Peyer's patch (tissue), 4 donors: ENCODE measurements around the gene YJEFN3.

Source experiments
- CTCF ChIP-seq, 6 experiments: fragments of 450-650 bp in 4 of 6; fragments of 200-600 bp in 2 of 6; sonication (generic) in 1 of 6; IDR thresholded peaks; one replicate each; pipeline ENCODE4 v1.5.1; 2017 to 2019; ENCODE audit warnings: antibody characterized with exemption in 6 of 6, mild to moderate bottlenecking in 3 of 6, moderate library complexity in 1 of 6
- POLR2A ChIP-seq, 2 donors: fragments of 450-650 bp; IDR thresholded peaks; one replicate each; pipeline ENCODE4 v1.5.1; 2017; ENCODE audit warnings: antibody characterized with exemption in 2 of 2, mild to moderate bottlenecking in 2 of 2, moderate library complexity in 2 of 2

GRCh38 chr19:19530889-19531288 lies 2.2 kb downstream of the YJEFN3 start:
- TF ChIP-seq CTCF (IDR thresholded peaks at IDR 0.05) (no peak), POLR2A (IDR thresholded peaks at IDR 0.05) (no peak)
